Measurements from ENCODE around the gene IQCF6.
"Not testable (repeated sequence)": the region's sequence is repeated elsewhere in the genome, so short reads cannot be mapped to it uniquely, and the experiment has no call there.

The IQCF6 gene

DNA sequence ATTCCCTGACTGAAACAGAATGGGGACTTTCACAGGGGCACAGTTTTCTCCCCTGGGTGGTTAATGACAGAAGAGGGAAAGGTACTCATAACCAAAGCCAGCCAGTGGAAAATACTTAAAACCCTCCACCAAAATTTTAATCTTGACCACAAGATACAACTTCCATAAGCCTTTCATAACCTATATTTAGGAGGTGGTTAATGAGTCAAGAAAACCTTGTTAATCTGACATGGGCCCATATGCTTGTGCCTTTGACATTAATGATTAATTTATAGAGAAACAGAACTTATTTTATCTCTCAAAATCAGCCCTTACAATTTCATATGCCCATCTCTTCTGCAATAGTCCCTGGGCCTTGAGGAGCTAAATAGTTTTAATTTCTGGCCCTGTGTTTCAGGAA lies 31.2 kb downstream of the IQCF6 start:
- H3K4me3 ChIP-seq (ENCODE audit: low read length) = no peak overlapping the region
- no peak for DNase-seq (ENCODE audit: low read depth)
- TF ChIP-seq CTCF (conservative IDR thresholded peaks at IDR 0.05; ENCODE audit: low read depth, low read length) = no peak

DNA sequence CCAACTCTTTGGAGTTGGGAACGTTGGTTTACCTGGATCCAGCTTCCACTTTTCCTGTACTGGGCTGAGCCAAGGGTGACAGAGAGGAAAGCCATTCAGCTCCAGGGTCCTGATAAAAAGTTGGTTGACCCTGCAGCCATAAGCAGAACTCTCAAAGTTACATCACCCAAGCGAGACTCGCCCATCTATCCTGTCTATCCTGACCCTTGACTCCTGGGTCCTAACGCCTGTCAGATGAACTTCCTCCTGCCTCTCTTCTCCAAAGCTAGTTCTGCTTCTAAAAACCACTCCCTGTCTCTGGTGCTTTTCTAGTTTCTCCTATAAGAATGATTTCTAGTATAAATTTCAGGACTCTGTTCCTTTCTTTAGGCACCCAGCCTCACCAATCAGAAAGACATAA lies 36.1 kb downstream of the IQCF6 start:
- not testable (repeated sequence) for H3K4me3 ChIP-seq (ENCODE audit: low read length); DNase-seq (ENCODE audit: low read depth)

DNA sequence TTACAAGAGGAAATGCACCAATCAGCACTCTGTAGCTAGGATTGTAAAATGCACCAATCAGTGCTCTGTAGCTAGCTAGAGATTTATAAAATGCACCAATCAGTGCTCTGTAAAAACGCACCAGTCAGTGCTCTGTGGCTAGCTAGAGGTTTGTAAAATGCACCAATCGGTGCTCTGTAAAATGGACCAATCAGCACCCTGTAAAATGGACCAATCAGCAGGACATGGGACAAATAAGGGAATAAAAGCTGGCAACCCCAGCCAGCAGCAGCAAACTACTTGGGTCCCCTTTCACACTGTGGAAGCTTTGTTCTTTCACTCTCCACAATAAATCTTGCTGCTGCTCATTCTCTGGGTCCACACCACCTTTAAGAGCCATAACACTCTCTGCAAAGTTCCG lies 36.7 kb downstream of the IQCF6 start:
- DNase-seq (ENCODE audit: low read depth); H3K4me3 ChIP-seq (ENCODE audit: low read length): not testable (repeated sequence)

DNA sequence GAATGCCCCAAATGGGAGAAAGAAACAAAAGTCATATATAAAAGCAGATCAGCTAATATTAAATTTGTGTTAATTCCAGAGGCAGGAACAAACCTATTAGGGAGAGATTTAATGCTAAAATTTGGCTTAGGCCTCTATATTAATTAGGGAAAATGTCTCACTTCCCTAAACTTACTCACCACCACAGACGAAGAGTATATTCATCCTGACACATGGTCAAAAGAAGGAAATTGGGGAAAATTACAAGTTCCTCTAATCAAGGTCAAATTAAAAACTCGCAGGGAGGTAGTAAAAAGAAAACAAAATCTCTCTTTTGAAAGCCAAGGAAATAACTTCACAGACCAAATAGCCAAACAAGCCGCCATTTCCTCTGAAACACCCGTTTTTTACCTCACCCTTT lies 39.9 kb downstream of the IQCF6 start:
- no peak for TF ChIP-seq CTCF (conservative IDR thresholded peaks at IDR 0.05; ENCODE audit: low read depth, low read length)
- H3K4me3 ChIP-seq (ENCODE audit: low read length) = no peak overlapping the region
- DNase-seq (ENCODE audit: low read depth) = no peak

GRCh38 chr3:51735950-51736349 lies 43.1 kb downstream of the IQCF6 start:
- DNase-seq (ENCODE audit: low read depth) = no peak
- TF ChIP-seq CTCF (conservative IDR thresholded peaks at IDR 0.05; ENCODE audit: low read depth, low read length) = no peak
- no peak overlapping the region for H3K4me3 ChIP-seq (ENCODE audit: low read length)

- DNase-seq (ENCODE audit: low read depth) = no peak
- TF ChIP-seq CTCF (conservative IDR thresholded peaks at IDR 0.05; ENCODE audit: low read depth, low read length) = no peak
- H3K4me3 ChIP-seq (ENCODE audit: low read length) = no peak overlapping the region
These were observed 44.0 kb downstream of the IQCF6 start for GRCh38 chr3:51735039-51735438.

DNA sequence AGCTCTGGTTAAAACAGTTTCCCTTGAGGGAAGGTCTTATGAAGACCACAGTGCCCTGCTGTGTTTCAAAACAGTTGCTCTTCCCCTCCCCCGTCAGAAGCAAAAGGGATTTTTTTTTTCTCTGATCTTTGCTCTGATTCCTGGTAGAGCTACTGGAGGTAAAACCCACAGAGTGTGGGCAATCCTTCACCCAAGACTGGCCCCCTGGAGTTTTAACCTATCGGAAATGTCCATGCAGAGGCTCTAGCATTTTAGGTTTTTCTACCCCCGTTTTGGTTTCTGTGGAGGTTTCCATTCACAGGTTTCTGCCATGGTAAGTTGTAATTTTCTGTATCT lies 44.5 kb downstream of the IQCF6 start:
- no peak overlapping the region for H3K4me3 ChIP-seq (ENCODE audit: low read length)
- TF ChIP-seq CTCF (conservative IDR thresholded peaks at IDR 0.05; ENCODE audit: low read depth, low read length) = no peak
- DNase-seq (ENCODE audit: low read depth) = no peak

DNA sequence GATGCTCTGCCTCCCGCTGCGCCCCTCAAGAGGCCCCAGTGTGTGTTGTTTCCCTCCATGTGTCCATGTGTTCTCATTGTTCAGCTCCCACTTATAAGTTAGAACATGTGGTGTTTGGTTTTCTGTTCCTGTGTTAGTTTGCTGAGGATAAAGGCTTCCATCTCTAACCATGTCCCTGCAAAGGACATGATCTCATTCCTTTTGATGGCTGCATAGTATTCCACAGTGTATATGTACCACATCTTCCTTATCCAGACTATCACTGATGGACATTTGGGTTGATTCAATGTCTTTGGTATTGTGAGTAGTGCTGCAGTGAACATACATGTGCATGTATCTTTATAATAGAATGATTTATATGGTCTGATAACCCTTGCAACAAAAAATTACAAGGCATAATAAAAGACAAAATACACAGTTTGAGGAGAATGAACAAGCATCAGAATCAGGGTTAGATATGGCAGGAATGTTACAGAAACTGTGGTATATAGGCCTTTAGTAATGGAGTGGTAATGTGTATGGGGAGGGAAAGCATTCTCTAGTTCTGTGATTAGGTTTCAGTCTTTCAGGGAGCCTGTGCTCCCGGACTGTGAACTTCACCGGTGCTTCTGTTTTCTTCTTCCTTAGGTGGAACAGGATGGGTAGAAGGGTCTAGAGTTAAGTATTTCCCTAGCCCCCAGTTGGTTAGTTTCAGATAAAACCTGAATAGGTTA lies 45.0 kb downstream of the IQCF6 start:
- no peak for TF ChIP-seq CTCF (conservative IDR thresholded peaks at IDR 0.05; ENCODE audit: low read depth, low read length)
- H3K4me3 ChIP-seq (ENCODE audit: low read length) = no peak overlapping the region
- DNase-seq (ENCODE audit: low read depth) = no peak
